H1 (cell line): ENCODE measurements around the gene KCNK15.

Experiments
- BRCA1 ChIP-seq: IDR thresholded peaks from 2 replicates; pipeline ENCODE4 v1.6.1; 2012; ENCODE audit warnings: low read depth, low read length, improper control_type of control experiment
- EZH2 ChIP-seq: fragments of 200-600 bp; sonication (generic); IDR thresholded peaks from 2 replicates; pipeline ENCODE4 v1.7.1; 2012; ENCODE audit warnings: low read depth, mild to moderate bottlenecking, moderate library complexity, low read length, inconsistent platforms; ENCODE audit not compliant: severe bottlenecking
- RBBP5 ChIP-seq: IDR thresholded peaks from 2 replicates; pipeline ENCODE4 v1.7.1; 2012; ENCODE audit warnings: low read depth, mild to moderate bottlenecking, inconsistent platforms, low read length, moderate library complexity, borderline replicate concordance
- SP1 ChIP-seq: IDR thresholded peaks from 2 replicates; pipeline ENCODE4 v1.6.1; 2011; ENCODE audit warnings: low read depth, low read length
- TF ChIP-seq, protein P1 (sequence below), 3 experiments: IDR thresholded peaks; 1 replicate in 2 of 3; 2 replicates in 1 of 3; pipeline versions ENCODE4 v1.5.1 to v1.6.1; 2011; ENCODE audit warnings: low read length in 3 of 3, mild to moderate bottlenecking in 3 of 3, inconsistent platforms in 2 of 3, low read depth in 1 of 3, moderate library complexity in 1 of 3; ENCODE audit not compliant: insufficient read depth in 1 of 3; ENCODE audit errors: control extremely low read depth in 1 of 3
- TF ChIP-seq, protein P2 (sequence below): IDR thresholded peaks from 2 replicates; pipeline ENCODE4 v1.6.1; 2011; ENCODE audit warnings: low read length, improper control_type of control experiment

DNA sequence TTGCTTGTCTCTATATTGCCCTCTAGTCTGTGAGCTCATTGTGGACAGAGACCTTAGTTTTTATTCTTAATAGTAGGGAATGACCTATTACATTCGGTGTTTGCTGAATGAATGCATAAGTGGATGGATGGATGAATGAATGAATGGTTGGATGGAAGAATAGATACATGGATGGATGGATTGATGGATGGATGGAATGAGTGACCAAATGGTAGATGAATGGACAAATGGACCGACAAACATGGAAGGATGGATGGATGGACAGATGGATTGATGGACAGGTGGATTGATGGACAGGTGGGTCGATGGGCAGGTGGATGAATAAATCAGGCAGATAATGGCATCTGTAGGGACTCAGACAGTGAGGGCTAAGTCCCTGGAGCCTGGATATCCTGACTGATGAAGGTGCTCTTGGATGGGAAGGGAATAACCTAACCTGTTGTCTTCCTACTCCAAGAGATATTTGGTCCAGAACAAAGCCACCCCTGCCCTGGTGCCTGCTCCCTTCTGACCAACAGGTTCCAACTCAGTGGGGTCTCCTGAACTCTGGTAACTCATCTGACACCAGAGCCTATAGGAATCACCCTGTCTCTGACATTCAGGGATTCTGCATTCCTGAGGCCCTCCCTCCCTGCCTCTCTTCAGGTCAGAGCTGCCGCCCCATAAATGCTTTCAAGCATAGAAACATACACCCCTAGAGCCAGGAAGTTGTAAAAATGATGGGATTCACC lies 40.1 kb upstream of the KCNK15 start:
- TF ChIP-seq, protein P1, sequence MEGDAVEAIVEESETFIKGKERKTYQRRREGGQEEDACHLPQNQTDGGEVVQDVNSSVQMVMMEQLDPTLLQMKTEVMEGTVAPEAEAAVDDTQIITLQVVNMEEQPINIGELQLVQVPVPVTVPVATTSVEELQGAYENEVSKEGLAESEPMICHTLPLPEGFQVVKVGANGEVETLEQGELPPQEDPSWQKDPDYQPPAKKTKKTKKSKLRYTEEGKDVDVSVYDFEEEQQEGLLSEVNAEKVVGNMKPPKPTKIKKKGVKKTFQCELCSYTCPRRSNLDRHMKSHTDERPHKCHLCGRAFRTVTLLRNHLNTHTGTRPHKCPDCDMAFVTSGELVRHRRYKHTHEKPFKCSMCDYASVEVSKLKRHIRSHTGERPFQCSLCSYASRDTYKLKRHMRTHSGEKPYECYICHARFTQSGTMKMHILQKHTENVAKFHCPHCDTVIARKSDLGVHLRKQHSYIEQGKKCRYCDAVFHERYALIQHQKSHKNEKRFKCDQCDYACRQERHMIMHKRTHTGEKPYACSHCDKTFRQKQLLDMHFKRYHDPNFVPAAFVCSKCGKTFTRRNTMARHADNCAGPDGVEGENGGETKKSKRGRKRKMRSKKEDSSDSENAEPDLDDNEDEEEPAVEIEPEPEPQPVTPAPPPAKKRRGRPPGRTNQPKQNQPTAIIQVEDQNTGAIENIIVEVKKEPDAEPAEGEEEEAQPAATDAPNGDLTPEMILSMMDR (IDR thresholded peaks at IDR 0.05; ENCODE audit: control extremely low read depth in 1 of 3, insufficient read depth in 1 of 3, low read depth in 1 of 3, low read length in 3 of 3) = no peak
- TF ChIP-seq SP1 (no peak), RBBP5 (no peak), BRCA1 (no peak), EZH2 (no peak)
- TF ChIP-seq, protein P2, sequence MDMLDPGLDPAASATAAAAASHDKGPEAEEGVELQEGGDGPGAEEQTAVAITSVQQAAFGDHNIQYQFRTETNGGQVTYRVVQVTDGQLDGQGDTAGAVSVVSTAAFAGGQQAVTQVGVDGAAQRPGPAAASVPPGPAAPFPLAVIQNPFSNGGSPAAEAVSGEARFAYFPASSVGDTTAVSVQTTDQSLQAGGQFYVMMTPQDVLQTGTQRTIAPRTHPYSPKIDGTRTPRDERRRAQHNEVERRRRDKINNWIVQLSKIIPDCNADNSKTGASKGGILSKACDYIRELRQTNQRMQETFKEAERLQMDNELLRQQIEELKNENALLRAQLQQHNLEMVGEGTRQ = no peak
